SK-N-SH (cell line): ENCODE measurements around the gene AIRE.

Experiments used
- CHD2 ChIP-seq: fragments of 150-350 bp; IDR thresholded peaks from 2 replicates; pipeline ENCODE4 v1.6.1; 2018; ENCODE audit warnings: low read length; ENCODE audit not compliant: partially characterized antibody
- CTCF ChIP-seq: fragments of 200-600 bp; sonication (generic); IDR thresholded peaks from 2 replicates; pipeline ENCODE4 v1.6.1; 2017; ENCODE audit warnings: antibody characterized with exemption, mild to moderate bottlenecking, moderate library complexity
- ELF1 ChIP-seq: IDR thresholded peaks from 2 replicates; pipeline ENCODE4 v1.4.0; 2012
- EP300 ChIP-seq, 2 experiments: IDR thresholded peaks; 2 replicates each; pipeline versions ENCODE4 v1.4.0 to v1.6.1; 2012; ENCODE audit warnings: borderline replicate concordance in 1 of 2, low read depth in 1 of 2, low read length in 1 of 2
- JUND ChIP-seq: IDR thresholded peaks from 2 replicates; pipeline ENCODE4 v1.4.0; 2012
- NFIC ChIP-seq: IDR thresholded peaks from 2 replicates; pipeline ENCODE4 v1.4.0; 2012; ENCODE audit warnings: borderline replicate concordance
- RCOR1 ChIP-seq: fragments of 150-350 bp; IDR thresholded peaks from 2 replicates; pipeline ENCODE4 v1.6.1; 2017; ENCODE audit warnings: antibody characterized with exemption, low read length
- SMC3 ChIP-seq: IDR thresholded peaks from 2 replicates; pipeline ENCODE4 v1.6.1; 2012; ENCODE audit warnings: low read depth, low read length, improper control_type of control experiment
- TAF1 ChIP-seq: IDR thresholded peaks from 2 replicates; pipeline ENCODE4 v1.6.1; 2012; ENCODE audit warnings: low read depth, mild to moderate bottlenecking, low read length, moderate library complexity, borderline replicate concordance
- TEAD4 ChIP-seq: IDR thresholded peaks from 2 replicates; pipeline ENCODE4 v1.4.0; 2012; ENCODE audit warnings: mild to moderate bottlenecking, borderline replicate concordance; ENCODE audit not compliant: insufficient read depth
- YY1 ChIP-seq: IDR thresholded peaks from 2 replicates; pipeline ENCODE4 v1.4.0; 2012; ENCODE audit warnings: low read depth, mild to moderate bottlenecking

DNA sequence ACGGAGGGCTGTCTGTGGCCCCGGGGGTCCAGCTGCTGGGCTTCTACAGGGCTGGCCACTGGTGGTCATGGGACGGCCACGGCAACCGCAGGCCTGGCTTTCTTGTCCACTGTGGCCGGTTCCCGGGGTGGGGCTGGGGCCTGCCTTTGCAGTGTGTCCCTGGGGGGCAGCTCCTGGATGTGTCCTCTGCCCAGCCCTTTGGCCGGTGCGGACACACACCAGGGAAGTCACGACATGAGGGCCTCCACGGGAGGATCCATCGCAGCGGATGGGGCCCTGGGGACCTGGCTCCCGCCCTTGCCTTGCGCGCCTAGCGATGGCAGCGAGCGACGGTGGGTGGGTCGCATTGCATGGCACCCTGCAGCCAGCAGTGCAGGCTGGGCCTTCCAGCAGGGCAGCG lies 32.2 kb downstream of the AIRE start:
- no peak for TF ChIP-seq JUND
- TF ChIP-seq TEAD4, result no peak
- no peak for TF ChIP-seq ELF1
- TF ChIP-seq CHD2, result no peak
- no peak for TF ChIP-seq CTCF
- no peak for TF ChIP-seq SMC3
- TF ChIP-seq EP300 (IDR thresholded peaks at IDR 0.05; ENCODE audit: borderline replicate concordance in 1 of 2, low read depth in 1 of 2, low read length in 1 of 2), result no peak
- no peak for TF ChIP-seq RCOR1
- TF ChIP-seq YY1, result no peak
- TF ChIP-seq TAF1, result no peak
- TF ChIP-seq NFIC, result no peak
